Mesenchymal stem cell (in vitro differentiated cells and primary cell): ENCODE measurements around the gene GIGYF2.

Experiments used
- DNase-seq: peaks from one replicate; pipeline ENCODE4 v3.0.0-alpha.2; 2013
- H2AFZ ChIP-seq: one replicate; pipeline ENCODE4 v1.6.1; 2013; ENCODE audit warnings: low read depth, mild to moderate bottlenecking, control low read depth, inconsistent platforms, low read length, moderate library complexity
- H2AK5ac ChIP-seq: 2 replicates; pipeline ENCODE4 v1.6.1; 2013; ENCODE audit warnings: low read length, moderate library complexity, mild to moderate bottlenecking, inconsistent platforms; ENCODE audit not compliant: severe bottlenecking
- H2BK120ac ChIP-seq: one replicate; pipeline ENCODE4 v1.6.1; 2013; ENCODE audit warnings: low read depth, mild to moderate bottlenecking, inconsistent platforms, low read length, moderate library complexity
- H2BK12ac ChIP-seq, 2 experiments: one replicate each; pipeline ENCODE4 v1.6.1; 2013; ENCODE audit warnings: inconsistent platforms in 2 of 2, low read length in 2 of 2, mild to moderate bottlenecking in 2 of 2, moderate library complexity in 2 of 2, control low read depth in 1 of 2
- H2BK15ac ChIP-seq: one replicate; pipeline ENCODE4 v1.6.1; 2013; ENCODE audit warnings: mild to moderate bottlenecking, low read depth, inconsistent platforms; ENCODE audit not compliant: poor library complexity, severe bottlenecking
- H2BK5ac ChIP-seq: 2 replicates; pipeline ENCODE4 v1.6.1; 2013; ENCODE audit warnings: low read depth, mild to moderate bottlenecking, low read length, control low read depth, inconsistent platforms; ENCODE audit not compliant: poor library complexity, severe bottlenecking
- H3K14ac ChIP-seq, 2 experiments: one replicate each; pipeline ENCODE4 v1.6.1; 2013; ENCODE audit warnings: inconsistent platforms in 2 of 2, low read length in 2 of 2, control low read depth in 1 of 2, mild to moderate bottlenecking in 1 of 2, moderate library complexity in 1 of 2
- H3K18ac ChIP-seq, 2 experiments: one replicate each; pipeline ENCODE4 v1.6.1; 2013; ENCODE audit warnings: inconsistent platforms in 2 of 2, low read length in 2 of 2, control low read depth in 1 of 2, low read depth in 1 of 2, mild to moderate bottlenecking in 1 of 2
- H3K23ac ChIP-seq, 2 experiments: one replicate each; pipeline ENCODE4 v1.6.1; 2013; ENCODE audit warnings: inconsistent platforms in 2 of 2, low read length in 2 of 2, mild to moderate bottlenecking in 2 of 2, moderate library complexity in 2 of 2, control low read depth in 1 of 2
- H3K27ac ChIP-seq: 2 replicates; pipeline ENCODE4 v1.5.1; 2013; ENCODE audit warnings: mild to moderate bottlenecking, moderate library complexity, low read length, control low read depth, inconsistent platforms; ENCODE audit not compliant: poor library complexity, severe bottlenecking
- H3K27me3 ChIP-seq, 2 experiments: 2 replicates each; pipeline versions ENCODE4 v1.6.1 to v1.7.0; 2013; ENCODE audit warnings: low read length in 2 of 2, mild to moderate bottlenecking in 2 of 2, moderate library complexity in 2 of 2, control low read depth in 1 of 2, inconsistent platforms in 1 of 2; ENCODE audit not compliant: control insufficient read depth in 1 of 2, insufficient read depth in 1 of 2
- H3K36me3 ChIP-seq, 2 experiments: 2 replicates each; pipeline versions ENCODE4 v1.6.1 to v1.7.0; 2013; ENCODE audit warnings: low read length in 2 of 2, control low read depth in 1 of 2, inconsistent platforms in 1 of 2, low read depth in 1 of 2, mild to moderate bottlenecking in 1 of 2; ENCODE audit not compliant: insufficient read depth in 2 of 2, control insufficient read depth in 1 of 2
- H3K4ac ChIP-seq, 2 experiments: one replicate each; pipeline ENCODE4 v1.6.1; 2013; ENCODE audit warnings: inconsistent platforms in 2 of 2, low read length in 2 of 2, mild to moderate bottlenecking in 2 of 2, moderate library complexity in 2 of 2, control low read depth in 1 of 2, low read depth in 1 of 2
- H3K4me1 ChIP-seq: 2 replicates; pipeline ENCODE4 v1.6.1; 2013; ENCODE audit warnings: low read depth, low read length, control low read depth; ENCODE audit not compliant: control insufficient read depth, insufficient read depth
- H3K4me2 ChIP-seq: 2 replicates; pipeline ENCODE4 v1.6.1; 2013; ENCODE audit warnings: low read length, mild to moderate bottlenecking, inconsistent platforms; ENCODE audit not compliant: poor library complexity, severe bottlenecking
- H3K4me3 ChIP-seq, 2 experiments: 2 replicates each; pipeline versions ENCODE4 v1.5.1 to v1.7.0; 2013; ENCODE audit warnings: low read length in 2 of 2, mild to moderate bottlenecking in 2 of 2, control low read depth in 1 of 2, low read depth in 1 of 2; ENCODE audit not compliant: insufficient read depth in 1 of 2
- H3K79me1 ChIP-seq: replicated peaks from 2 replicates; pipeline ENCODE4 v1.6.1; 2013; ENCODE audit warnings: mild to moderate bottlenecking, control low read depth, low read length, inconsistent platforms; ENCODE audit not compliant: poor library complexity, severe bottlenecking
- H3K9ac ChIP-seq: 2 replicates; pipeline ENCODE4 v1.7.0; 2013; ENCODE audit warnings: mild to moderate bottlenecking, low read length, moderate library complexity
- H3K9me3 ChIP-seq: 2 replicates; pipeline ENCODE4 v1.7.0; 2013; ENCODE audit warnings: mild to moderate bottlenecking, low read length; ENCODE audit not compliant: control insufficient read depth
- H4K8ac ChIP-seq: one replicate; pipeline ENCODE4 v1.6.1; 2013; ENCODE audit warnings: inconsistent platforms, mild to moderate bottlenecking, low read length, moderate library complexity
- H4K91ac ChIP-seq: one replicate; pipeline ENCODE4 v1.6.1; 2013; ENCODE audit warnings: mild to moderate bottlenecking, low read length, inconsistent platforms
- WGBS: methylation state at CpG from one replicate; pipeline ENCODE4 v1.1.7; 2013; ENCODE audit warnings: mixed read lengths; 5-methylcytosine and 5-hydroxymethylcytosine counted together

Gene GIGYF2

GRCh38 chr2:232728785-232729184 is 31.7 kb downstream of the GIGYF2 start:
- Histone ChIP-seq H3K79me1 (peaks cover 19% of the 10 kb centered on the region), H3K4ac (no peak overlapping the region), H3K4me2 (no peak overlapping the region), H2AFZ (no peak overlapping the region), H2BK120ac (no peak overlapping the region), H3K18ac (no peak overlapping the region), H3K4me1 (peaks cover 3% of the 10 kb centered on the region), H2BK12ac (no peak overlapping the region), H3K4me3 (no peak overlapping the region), H3K9me3 (no peaks in the 10 kb centered on the region), H2AK5ac (no peak overlapping the region), H3K9ac (no peak overlapping the region), H3K27me3 (no peaks in the 10 kb centered on the region), H2BK5ac (no peak overlapping the region), H3K14ac (no peak overlapping the region), H4K91ac (no peak overlapping the region), H4K8ac (no peak overlapping the region), H3K36me3 (peaks cover 7 to 43% of the 10 kb centered on the region in 2 experiments), H3K27ac (no peak overlapping the region), H2BK15ac (no peak overlapping the region), H3K23ac (no peak overlapping the region)
- DNase-seq: no peak
- WGBS: 93% methylated on average over 3 of the region's 3 CpGs

GRCh38 chr2:232731470-232731869 is 34.3 kb downstream of the GIGYF2 start:
- Histone ChIP-seq H3K23ac (no peak overlapping the region), H3K4ac (no peak overlapping the region), H4K8ac (no peak overlapping the region), H3K18ac (no peak overlapping the region), H2BK15ac (no peak overlapping the region), H3K9me3 (no peaks in the 10 kb centered on the region), H3K14ac (no peak overlapping the region), H3K27me3 (no peaks in the 10 kb centered on the region), H2AK5ac (no peak overlapping the region), H3K4me2 (no peak overlapping the region), H2BK5ac (no peak overlapping the region), H4K91ac (no peak overlapping the region), H3K36me3 (peaks cover 7 to 46% of the 10 kb centered on the region in 2 experiments), H3K9ac (peak overlapping the region; percentile 43), H2BK120ac (no peak overlapping the region), H3K79me1 (peaks cover 19% of the 10 kb centered on the region), H3K27ac (no peak overlapping the region), H2BK12ac (no peak overlapping the region), H2AFZ (no peak overlapping the region), H3K4me1 (peaks cover 3% of the 10 kb centered on the region), H3K4me3 (no peak overlapping the region)
- DNase-seq: no peak
- 100% methylated on average over 1 of the region's 2 CpGs for WGBS

GRCh38 chr2:232741294-232741693 is 44.2 kb downstream of the GIGYF2 start:
- Histone ChIP-seq H2BK12ac (no peak overlapping the region), H2AK5ac (no peak overlapping the region), H4K8ac (no peak overlapping the region), H3K27me3 (no peaks in the 10 kb centered on the region), H3K14ac (no peak overlapping the region), H2BK15ac (no peak overlapping the region), H3K36me3 (peaks cover 8 to 62% of the 10 kb centered on the region in 2 experiments), H3K4me2 (no peak overlapping the region), H3K9me3 (no peaks in the 10 kb centered on the region), H2AFZ (no peak overlapping the region), H2BK5ac (no peak overlapping the region), H3K4ac (no peak overlapping the region), H3K79me1 (peaks cover 28% of the 10 kb centered on the region), H4K91ac (no peak overlapping the region), H3K4me1 (no peaks in the 10 kb centered on the region), H3K27ac (no peak overlapping the region), H3K4me3 (no peak overlapping the region), H2BK120ac (no peak overlapping the region), H3K23ac (no peak overlapping the region), H3K9ac (no peak overlapping the region), H3K18ac (no peak overlapping the region)
- WGBS: 95% methylated on average over 4 of the region's 4 CpGs
- DNase-seq: no peak

- H3K14ac ChIP-seq: no peak overlapping the region
- no peak overlapping the region for H3K27ac ChIP-seq
- no peak overlapping the region for H3K9ac ChIP-seq
- H3K23ac ChIP-seq: no peak overlapping the region
- no peak overlapping the region for H4K91ac ChIP-seq
- no peak overlapping the region for H3K4ac ChIP-seq
- no peak overlapping the region for H2AK5ac ChIP-seq
- peaks cover 27% of the 10 kb centered on the region for H3K79me1 ChIP-seq
- no peak overlapping the region for H3K18ac ChIP-seq
- H3K4me1 ChIP-seq: no peaks in the 10 kb centered on the region
- H3K36me3 ChIP-seq: peaks cover 8 to 55% of the 10 kb centered on the region in 2 experiments
- H3K4me3 ChIP-seq: no peak overlapping the region
- 83% methylated on average over 3 of the region's 3 CpGs for WGBS
- H2BK15ac ChIP-seq: no peak overlapping the region
- H3K9me3 ChIP-seq: no peaks in the 10 kb centered on the region
- H2BK12ac ChIP-seq: no peak overlapping the region
- no peak overlapping the region for H2BK120ac ChIP-seq
- no peak overlapping the region for H4K8ac ChIP-seq
- H3K27me3 ChIP-seq: no peaks in the 10 kb centered on the region
- H2BK5ac ChIP-seq: no peak overlapping the region
- no peak overlapping the region for H2AFZ ChIP-seq
- H3K4me2 ChIP-seq: no peak overlapping the region
- DNase-seq: no peak
Measured at GRCh38 chr2:232741972-232742371, 44.8 kb downstream of the GIGYF2 start.
